Measurements from ENCODE around the gene C11orf21. TPM values are rescaled to one million over a fixed set of nuclear protein-coding genes. Genes with fewer than 3 reads are reported as not detected.

Gene C11orf21
- total and polyA plus RNA-seq, 10 of the 15 experiments (the other 5 are each of a cell fraction or from before 2014, with no cell fraction given), result 0.04 to 0.26 (median 0.11) TPM; not detected in 7

DNA sequence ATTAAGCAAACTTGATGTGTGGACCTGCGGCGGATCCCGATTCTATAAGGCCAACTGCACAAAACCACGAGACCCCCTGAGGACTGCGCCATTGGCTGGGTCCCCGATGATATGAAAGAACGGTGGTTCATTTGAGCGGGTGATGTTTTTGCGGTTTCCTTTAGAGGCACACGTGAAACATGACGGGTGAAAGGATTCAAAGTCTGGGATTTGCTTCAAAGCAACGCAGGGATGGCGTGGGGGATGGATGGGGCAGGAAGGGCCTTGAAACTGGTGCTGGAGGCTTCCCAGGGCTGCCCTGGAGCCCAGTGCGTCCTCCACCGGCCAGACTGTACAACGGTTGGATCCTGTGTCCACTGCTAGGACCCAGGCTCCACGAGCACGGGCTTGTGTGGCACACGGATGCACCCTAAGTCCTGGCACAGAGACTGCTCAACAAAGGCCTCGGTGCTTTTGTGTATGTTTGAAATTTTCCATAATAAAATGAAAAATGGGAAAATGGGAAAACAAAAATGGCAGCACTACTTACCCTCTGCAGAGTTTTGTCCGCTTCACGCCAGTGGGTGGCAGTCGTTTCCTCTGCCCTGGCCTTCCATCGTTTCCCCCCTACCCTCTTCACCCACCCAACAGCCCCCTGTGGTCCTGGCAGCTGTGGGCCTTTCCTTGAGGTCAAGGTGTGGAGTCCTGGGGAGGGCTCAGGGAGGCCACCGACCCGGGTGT lies 35.0 kb downstream of the C11orf21 start (continued):
- TF ChIP-seq TCF3 (IDR thresholded peaks at IDR 0.05; ENCODE audit: borderline replicate concordance, insufficient read depth, low read depth, low read length), result no peak
- no peak for TF ChIP-seq SREBF2 (IDR thresholded peaks at IDR 0.05; ENCODE audit: low read length)

DNA sequence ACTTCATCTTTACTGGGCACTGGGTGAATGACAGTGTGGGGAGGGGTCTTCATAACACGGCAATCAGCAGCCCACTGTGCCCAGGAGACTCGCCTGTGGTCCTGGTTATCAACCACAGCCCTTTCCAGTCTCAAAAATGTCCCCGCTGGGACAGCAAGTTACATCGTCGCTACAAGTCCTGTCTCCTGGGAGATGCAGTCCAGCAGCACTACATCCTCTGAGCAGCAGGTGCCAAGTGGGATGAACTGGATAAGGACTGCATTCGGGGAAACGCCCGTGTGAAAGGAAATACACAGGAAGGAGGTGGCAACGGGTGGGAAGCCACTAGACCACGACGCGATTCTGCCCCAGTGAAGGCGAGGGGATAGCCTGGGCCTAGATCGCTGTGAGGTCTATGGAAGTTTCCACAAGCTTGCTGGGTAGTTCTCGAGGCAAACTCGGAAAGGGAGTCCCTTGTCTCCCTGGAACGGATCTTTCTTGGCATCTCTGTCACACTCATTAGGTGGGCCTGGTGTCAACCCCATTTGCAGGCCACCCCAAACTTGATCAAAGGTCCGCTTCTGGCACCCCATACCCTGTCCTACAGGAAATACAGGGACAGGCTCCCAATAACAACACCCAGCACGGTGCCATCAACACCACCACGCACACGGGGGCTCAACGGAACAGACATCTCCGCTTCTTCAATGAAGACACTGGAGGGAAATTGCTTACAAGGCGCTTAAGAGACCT lies 35.7 kb downstream of the C11orf21 start:
- Histone ChIP-seq H2AFZ (ENCODE audit: control insufficient read depth, low read depth, low read length) (no peak overlapping the region), H3K27ac (ENCODE audit: control insufficient read depth, insufficient read depth) (no peak overlapping the region), H3K9ac (ENCODE audit: control insufficient read depth, insufficient read depth, low read length) (no peak overlapping the region), H4K20me1 (ENCODE audit: control insufficient read depth, insufficient read depth) (no peaks in the 10 kb centered on the region), H3K36me3 (ENCODE audit: control insufficient read depth in 2 of 2, insufficient read depth in 2 of 2, low read length in 1 of 2) (no peaks in the 10 kb centered on the region), H3K79me2 (ENCODE audit: control insufficient read depth, insufficient read depth, low read length) (no peaks in the 10 kb centered on the region), H3K9me3 (replicated peaks; ENCODE audit: control insufficient read depth, insufficient read depth, low read length) (no peaks in the 10 kb centered on the region; the same call in 2 of the 3 replicates), H3K4me3 (peak overlapping the region; percentile 41; the same call in 1 of the 2 replicates), H3K27me3 (replicated peaks in 1 of 2; ENCODE audit: control insufficient read depth in 2 of 2, insufficient read depth in 2 of 2, low read length in 1 of 2) (no peaks in the 10 kb centered on the region; a peak in 2 of 4 replicates), H3K4me1 (ENCODE audit: control insufficient read depth, insufficient read depth, low read length) (peaks cover 15% of the 10 kb centered on the region), H3K4me2 (ENCODE audit: control insufficient read depth, insufficient read depth) (peak overlapping the region; percentile 56)
- RAD21 ChIA-PET (ENCODE audit: unreplicated experiment), result no interaction called here
- CTCF ChIA-PET, result interaction anchor here (1.2 kb wide), 1 partner anchor 40 kb away, joined by 3 read pairs; no protein-coding TSS in a partner anchor
- no TSS peak for BruUV-seq (replicated peaks)
- WGBS (ENCODE audit: insufficient coverage, insufficient replicate concordance, low lambda C conversion rate, missing lambda C conversion rate), result 31% methylated on average over 24 of the region's 24 CpGs
- intact Hi-C loops (cut with micrococcal nuclease; ENCODE audit: unreplicated experiment) (no loop called here), in situ Hi-C loops (cut with MboI) (no loop called here)
- DNase-seq (ENCODE audit: low read depth, low spot score) (no peak), ATAC-seq (no peak), FAIRE-seq (no peak)
- SMC1A ChIA-PET (ENCODE audit: uncharacterized antibody, unreplicated experiment), result no interaction called here
- POLR2A ChIA-PET, result no interaction called here
- no peak for TF ChIP-seq POLR2A (IDR thresholded peaks at IDR 0.05; ENCODE audit: low read depth, low read length)
- no peak for TF ChIP-seq BHLHE40 (IDR thresholded peaks at IDR 0.05; ENCODE audit: borderline replicate concordance in 1 of 2, low read depth in 2 of 2, low read length in 1 of 2)
- TF ChIP-seq TCF7 (IDR thresholded peaks at IDR 0.05; ENCODE audit: borderline replicate concordance), result no peak
- TF ChIP-seq SREBF1 (IDR thresholded peaks at IDR 0.05; ENCODE audit: low read length), result no peak
- no peak for TF ChIP-seq EP300 (IDR thresholded peaks at IDR 0.05; ENCODE audit: borderline replicate concordance in 1 of 2, control insufficient read depth in 1 of 2, low read depth in 2 of 2, low read length in 2 of 2)
- TF ChIP-seq, protein P1, sequence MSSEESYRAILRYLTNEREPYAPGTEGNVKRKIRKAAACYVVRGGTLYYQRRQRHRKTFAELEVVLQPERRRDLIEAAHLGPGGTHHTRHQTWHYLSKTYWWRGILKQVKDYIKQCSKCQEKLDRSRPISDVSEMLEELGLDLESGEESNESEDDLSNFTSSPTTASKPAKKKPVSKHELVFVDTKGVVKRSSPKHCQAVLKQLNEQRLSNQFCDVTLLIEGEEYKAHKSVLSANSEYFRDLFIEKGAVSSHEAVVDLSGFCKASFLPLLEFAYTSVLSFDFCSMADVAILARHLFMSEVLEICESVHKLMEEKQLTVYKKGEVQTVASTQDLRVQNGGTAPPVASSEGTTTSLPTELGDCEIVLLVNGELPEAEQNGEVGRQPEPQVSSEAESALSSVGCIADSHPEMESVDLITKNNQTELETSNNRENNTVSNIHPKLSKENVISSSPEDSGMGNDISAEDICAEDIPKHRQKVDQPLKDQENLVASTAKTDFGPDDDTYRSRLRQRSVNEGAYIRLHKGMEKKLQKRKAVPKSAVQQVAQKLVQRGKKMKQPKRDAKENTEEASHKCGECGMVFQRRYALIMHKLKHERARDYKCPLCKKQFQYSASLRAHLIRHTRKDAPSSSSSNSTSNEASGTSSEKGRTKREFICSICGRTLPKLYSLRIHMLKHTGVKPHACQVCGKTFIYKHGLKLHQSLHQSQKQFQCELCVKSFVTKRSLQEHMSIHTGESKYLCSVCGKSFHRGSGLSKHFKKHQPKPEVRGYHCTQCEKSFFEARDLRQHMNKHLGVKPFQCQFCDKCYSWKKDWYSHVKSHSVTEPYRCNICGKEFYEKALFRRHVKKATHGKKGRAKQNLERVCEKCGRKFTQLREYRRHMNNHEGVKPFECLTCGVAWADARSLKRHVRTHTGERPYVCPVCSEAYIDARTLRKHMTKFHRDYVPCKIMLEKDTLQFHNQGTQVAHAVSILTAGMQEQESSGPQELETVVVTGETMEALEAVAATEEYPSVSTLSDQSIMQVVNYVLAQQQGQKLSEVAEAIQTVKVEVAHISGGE (CRISPR knock-in tag; IDR thresholded peaks at IDR 0.05), result no peak
- TF ChIP-seq, protein P2, sequence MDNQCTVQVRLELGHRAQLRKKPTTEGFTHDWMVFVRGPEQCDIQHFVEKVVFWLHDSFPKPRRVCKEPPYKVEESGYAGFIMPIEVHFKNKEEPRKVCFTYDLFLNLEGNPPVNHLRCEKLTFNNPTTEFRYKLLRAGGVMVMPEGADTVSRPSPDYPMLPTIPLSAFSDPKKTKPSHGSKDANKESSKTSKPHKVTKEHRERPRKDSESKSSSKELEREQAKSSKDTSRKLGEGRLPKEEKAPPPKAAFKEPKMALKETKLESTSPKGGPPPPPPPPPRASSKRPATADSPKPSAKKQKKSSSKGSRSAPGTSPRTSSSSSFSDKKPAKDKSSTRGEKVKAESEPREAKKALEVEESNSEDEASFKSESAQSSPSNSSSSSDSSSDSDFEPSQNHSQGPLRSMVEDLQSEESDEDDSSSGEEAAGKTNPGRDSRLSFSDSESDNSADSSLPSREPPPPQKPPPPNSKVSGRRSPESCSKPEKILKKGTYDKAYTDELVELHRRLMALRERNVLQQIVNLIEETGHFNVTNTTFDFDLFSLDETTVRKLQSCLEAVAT (IDR thresholded peaks at IDR 0.05), result no peak
- no peak for TF ChIP-seq PAX8 (IDR thresholded peaks at IDR 0.05)
- TF ChIP-seq ZNF274 (IDR thresholded peaks at IDR 0.05; ENCODE audit: insufficient read depth, insufficient read length), result no peak
- TF ChIP-seq, protein P3, sequence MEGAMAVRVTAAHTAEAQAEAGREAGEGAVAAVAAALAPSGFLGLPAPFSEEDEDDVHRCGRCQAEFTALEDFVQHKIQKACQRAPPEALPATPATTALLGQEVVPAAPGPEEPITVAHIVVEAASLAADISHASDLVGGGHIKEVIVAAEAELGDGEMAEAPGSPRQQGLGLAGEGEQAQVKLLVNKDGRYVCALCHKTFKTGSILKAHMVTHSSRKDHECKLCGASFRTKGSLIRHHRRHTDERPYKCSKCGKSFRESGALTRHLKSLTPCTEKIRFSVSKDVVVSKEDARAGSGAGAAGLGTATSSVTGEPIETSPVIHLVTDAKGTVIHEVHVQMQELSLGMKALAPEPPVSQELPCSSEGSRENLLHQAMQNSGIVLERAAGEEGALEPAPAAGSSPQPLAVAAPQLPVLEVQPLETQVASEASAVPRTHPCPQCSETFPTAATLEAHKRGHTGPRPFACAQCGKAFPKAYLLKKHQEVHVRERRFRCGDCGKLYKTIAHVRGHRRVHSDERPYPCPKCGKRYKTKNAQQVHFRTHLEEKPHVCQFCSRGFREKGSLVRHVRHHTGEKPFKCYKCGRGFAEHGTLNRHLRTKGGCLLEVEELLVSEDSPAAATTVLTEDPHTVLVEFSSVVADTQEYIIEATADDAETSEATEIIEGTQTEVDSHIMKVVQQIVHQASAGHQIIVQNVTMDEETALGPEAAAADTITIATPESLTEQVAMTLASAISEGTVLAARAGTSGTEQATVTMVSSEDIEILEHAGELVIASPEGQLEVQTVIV (IDR thresholded peaks at IDR 0.05; ENCODE audit: borderline replicate concordance, partially characterized antibody), result no peak
- no peak for TF ChIP-seq RCOR1 (conservative IDR thresholded peaks at IDR 0.05; ENCODE audit: low read depth, low read length)
